Fibroblast of pulmonary artery (primary cell): Measurements from ENCODE around the gene UBAP2.
A peak's percentile ranks its signal among the peaks of the same experiment; 100 is the strongest.
"Not testable (repeated sequence)": the region's sequence is repeated elsewhere in the genome, so short reads cannot be mapped to it uniquely, and the experiment has no call there.

ENCODE experiments used
- DNase-seq: peaks from one replicate; pipeline ENCODE4 v3.0.0-alpha.2; 2010; ENCODE audit warnings: low read depth
- H3K4me3 ChIP-seq: replicated peaks from 2 replicates; pipeline ENCODE4 v1.5.1; 2011; ENCODE audit warnings: low read depth, mild to moderate bottlenecking, control low read depth, low read length, moderate library complexity
- TF ChIP-seq, protein P1 (sequence below): IDR thresholded peaks from 2 replicates; pipeline ENCODE4 v1.5.1; 2011; ENCODE audit warnings: mild to moderate bottlenecking, control low read depth, low read length, inconsistent platforms; ENCODE audit errors: missing control alignments

Gene UBAP2

DNA sequence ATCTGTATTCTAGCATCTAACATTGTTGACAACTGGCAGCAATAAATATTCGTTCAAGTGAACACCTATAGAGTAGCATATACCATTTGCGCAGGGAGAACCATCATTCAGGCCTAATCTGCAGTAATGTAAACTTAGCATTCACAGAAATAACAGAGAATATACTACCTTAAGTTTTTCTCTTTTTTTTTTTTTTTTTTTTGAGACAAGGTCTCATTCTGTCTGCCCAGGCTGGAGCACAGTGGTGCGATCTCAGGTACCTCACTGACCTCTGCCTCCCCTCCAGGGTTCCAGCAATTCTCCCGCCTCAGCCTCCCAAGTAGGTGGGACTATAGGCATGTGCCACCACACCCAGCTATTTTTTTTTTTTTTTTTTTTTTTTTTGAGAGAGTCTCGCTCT is 12.1 kb downstream of the UBAP2 start:
- H3K4me3 ChIP-seq: no peak overlapping the region
- TF ChIP-seq, protein P1, sequence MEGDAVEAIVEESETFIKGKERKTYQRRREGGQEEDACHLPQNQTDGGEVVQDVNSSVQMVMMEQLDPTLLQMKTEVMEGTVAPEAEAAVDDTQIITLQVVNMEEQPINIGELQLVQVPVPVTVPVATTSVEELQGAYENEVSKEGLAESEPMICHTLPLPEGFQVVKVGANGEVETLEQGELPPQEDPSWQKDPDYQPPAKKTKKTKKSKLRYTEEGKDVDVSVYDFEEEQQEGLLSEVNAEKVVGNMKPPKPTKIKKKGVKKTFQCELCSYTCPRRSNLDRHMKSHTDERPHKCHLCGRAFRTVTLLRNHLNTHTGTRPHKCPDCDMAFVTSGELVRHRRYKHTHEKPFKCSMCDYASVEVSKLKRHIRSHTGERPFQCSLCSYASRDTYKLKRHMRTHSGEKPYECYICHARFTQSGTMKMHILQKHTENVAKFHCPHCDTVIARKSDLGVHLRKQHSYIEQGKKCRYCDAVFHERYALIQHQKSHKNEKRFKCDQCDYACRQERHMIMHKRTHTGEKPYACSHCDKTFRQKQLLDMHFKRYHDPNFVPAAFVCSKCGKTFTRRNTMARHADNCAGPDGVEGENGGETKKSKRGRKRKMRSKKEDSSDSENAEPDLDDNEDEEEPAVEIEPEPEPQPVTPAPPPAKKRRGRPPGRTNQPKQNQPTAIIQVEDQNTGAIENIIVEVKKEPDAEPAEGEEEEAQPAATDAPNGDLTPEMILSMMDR: no peak
- no peak for DNase-seq

DNA sequence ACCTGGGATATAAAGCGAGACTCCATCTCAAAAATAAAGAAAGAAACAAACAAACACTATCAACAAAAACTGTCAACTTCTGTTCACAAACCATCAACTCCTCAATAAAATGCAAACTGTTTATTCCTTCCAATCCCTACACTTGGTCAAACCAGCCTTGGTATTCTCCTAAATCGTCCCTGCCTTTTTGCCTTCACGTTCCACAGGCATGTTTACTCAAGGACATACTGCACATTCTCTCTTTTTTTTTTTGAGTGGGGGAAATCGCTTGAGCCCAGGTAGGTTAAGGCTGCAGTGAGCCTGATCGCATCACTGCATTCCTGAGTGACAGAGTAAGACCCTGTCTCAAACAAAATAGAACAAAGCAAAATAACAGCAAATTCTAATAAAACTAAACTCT is 13.0 kb downstream of the UBAP2 start:
- no peak overlapping the region for H3K4me3 ChIP-seq
- no peak for DNase-seq
- TF ChIP-seq, protein P1: no peak

DNA sequence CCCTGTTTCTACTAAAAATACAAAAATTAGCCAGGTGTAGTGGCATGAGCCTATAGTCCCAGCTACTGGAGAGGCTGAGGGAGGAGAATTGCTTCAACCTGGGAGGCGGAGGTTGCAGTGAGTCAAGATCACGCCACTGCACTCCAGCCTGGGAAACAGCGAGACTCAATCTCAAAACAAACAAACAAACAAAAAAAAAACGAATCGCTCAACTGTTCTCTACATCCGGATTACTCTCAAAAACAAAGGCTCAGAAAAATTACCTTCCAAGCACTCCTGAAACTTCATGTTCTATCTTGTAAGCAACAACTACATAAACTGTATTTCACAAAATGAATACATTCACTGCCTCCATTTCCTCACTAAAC is 14.0 kb downstream of the UBAP2 start:
- H3K4me3 ChIP-seq: no peak overlapping the region
- TF ChIP-seq, protein P1: no peak
- DNase-seq: no peak

DNA sequence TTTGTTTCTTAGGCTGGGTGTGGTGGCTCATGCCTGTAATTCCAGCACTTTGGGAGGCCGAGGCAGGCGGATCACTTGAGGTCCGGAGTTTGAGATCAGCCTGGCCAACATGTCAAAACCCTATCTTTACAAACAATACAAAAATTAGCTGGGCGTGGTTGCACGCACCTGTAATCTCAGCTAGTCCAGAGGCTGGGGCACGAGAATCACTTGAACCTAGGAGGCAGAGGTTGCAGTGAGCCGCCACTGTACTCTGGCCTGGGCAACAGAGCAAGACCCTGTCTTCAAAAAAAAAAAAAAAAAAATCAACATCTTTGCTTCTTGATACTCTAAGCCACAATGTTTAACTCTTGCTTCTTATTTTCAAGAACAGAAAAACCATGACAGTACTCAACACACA is 16.1 kb downstream of the UBAP2 start:
- TF ChIP-seq, protein P1: no peak
- DNase-seq: no peak
- H3K4me3 ChIP-seq: no peak overlapping the region

DNA sequence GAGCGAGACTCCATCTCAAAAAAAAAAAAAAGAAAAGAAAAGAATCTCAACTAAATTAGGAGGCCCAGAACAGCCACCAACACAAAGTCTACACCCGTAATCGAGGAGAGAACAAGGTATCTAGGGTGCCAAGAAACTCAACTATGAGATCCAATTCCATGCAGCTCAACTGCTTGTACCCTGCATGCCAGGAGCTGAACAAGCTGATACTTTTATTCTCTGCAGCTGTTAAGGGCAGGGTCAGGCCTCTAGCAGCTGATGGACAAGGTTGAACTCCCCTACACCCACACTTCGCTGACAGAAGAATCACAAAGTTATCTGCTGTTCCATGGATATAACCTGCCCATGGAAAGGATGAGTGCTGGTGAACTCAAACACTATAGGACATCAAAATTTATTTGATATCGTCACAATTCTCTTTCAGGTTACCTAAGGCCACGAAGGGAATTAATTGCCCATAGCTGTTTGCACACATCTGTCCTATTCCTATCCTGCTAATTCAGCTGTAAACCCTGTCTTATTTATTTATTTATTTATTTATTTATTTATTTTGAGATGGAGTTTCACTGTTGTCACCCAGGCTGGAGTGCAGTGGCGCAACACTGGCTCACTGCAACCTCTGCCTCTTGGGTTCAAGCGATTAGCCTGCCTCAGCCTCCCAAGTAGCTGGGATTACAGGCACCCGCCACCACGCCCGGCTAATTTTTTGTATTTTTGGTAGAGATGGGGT is 20.7 kb downstream of the UBAP2 start:
- no peak overlapping the region for H3K4me3 ChIP-seq
- no peak for DNase-seq
- TF ChIP-seq, protein P1: no peak

DNA sequence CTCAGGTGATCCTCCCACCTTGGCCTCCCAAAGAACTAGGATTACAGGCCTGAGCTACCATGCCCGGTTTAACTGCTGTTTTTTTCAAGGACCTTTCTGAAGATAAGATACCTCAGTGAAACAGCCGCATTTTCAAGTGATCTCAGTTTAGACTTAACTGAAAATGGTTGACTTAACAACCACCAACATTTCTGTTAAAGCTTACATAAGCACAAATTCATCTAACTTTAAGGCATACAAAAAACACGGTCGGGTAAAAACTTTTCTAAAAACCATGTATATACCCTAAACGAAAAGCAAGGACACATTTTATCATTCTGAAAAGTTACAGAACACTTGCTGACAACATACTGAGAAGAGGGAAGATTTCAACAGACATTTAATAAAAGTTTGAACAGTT is 22.9 kb downstream of the UBAP2 start:
- DNase-seq: no peak
- TF ChIP-seq, protein P1: no peak
- no peak overlapping the region for H3K4me3 ChIP-seq

DNA sequence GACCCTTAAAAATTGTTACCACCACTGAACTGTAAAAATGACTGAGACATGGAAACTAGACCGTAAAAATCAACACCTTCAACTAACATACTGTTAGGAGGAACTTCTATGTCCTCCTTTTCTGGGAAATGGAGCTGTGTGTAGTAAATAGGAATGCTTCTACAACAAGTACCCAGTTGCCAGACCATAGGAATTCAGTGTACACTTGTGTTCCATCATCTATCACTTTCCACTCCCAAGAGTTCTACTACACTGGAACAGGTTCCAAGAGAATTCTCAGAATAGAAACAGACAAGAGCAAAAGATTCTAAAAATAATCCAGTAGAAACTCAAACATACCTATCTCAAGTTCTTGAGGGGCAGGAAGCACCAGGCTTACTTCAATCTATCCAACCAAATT is 23.6 kb downstream of the UBAP2 start:
- no peak overlapping the region for H3K4me3 ChIP-seq
- TF ChIP-seq, protein P1: no peak
- peak; percentile 33 for DNase-seq

DNA sequence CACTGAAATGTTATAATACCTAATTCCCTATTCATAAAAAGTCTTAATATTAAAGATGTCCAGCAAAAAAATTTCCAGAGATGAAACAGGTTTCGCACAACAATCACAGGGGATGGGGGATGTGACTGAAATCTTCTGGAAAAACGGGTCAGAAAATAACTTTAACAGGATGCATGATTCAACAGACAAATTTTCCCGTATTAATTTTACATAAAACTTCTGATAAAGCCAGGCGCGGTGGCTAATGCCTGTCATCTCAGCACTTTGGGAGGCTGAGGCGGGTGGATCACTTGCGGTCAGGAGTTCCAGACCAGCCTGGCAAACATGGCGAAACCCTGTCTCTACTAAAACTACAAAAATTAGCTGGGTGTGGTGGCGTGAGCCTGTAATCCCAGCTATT is 24.2 kb downstream of the UBAP2 start:
- not testable (repeated sequence) for H3K4me3 ChIP-seq
- DNase-seq: peak; percentile 22
